ENCODE results near the gene SH2D5. TPM values are rescaled to one million over a fixed set of nuclear protein-coding genes. Genes with fewer than 3 reads are reported as not detected.

SH2D5 gene
- total RNA-seq, 1 experiment from 2014 or later = 10.4 TPM

DNA sequence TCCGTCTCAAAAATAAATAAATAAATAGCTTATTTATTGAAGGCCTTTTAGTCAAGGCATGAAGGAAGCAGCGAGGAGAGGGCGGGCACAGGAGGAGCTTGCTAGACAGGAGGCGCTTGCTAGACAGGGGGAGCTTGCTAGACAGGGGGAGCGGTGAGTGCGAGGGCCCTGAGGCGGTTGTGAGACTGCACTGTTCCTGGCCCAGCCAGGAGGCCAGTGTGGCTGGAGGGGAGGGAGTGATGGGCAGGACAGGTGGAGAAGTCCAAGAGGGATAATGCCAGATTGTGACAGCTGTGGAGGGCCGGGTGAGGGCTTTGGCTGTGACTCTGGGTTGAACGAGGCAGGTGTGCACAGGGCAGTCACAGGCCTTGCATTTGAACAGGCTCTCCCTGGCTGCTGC lies 32.9 kb downstream of the SH2D5 start:
- Histone ChIP-seq H3K9ac (ENCODE audit: low read length) (no peak overlapping the region), H4K20me1 (ENCODE audit: insufficient read depth) (no peaks in the 10 kb centered on the region), H3K9me2 (ENCODE audit: insufficient read depth) (no peaks in the 10 kb centered on the region), H3K4me1 (ENCODE audit: control insufficient read depth in 1 of 2, insufficient read depth in 2 of 2, low read length in 2 of 2) (peaks cover 25 to 39% of the 10 kb centered on the region in 2 experiments), H2AFZ (ENCODE audit: low read depth, low read length, poor library complexity, severe bottlenecking) (no peak overlapping the region), H3K4me2 (ENCODE audit: low read length) (no peak overlapping the region), H3K27me3 (ENCODE audit: insufficient read depth, low read length) (no peaks in the 10 kb centered on the region), H3K36me3 (ENCODE audit: control insufficient read depth in 1 of 2, insufficient read depth in 2 of 2, low read length in 2 of 2) (no peaks in the 10 kb centered on the region), H3K27ac (ENCODE audit: low read depth, low read length) (no peak overlapping the region), H3K4me3 (replicated peaks in 1 of 2; ENCODE audit: low read depth in 1 of 2, low read length in 2 of 2) (no peak overlapping the region), H3K9me3 (ENCODE audit: control insufficient read depth in 1 of 2, insufficient read depth in 1 of 2, low read depth in 1 of 2, low read length in 2 of 2) (no peaks in the 10 kb centered on the region), H3K79me2 (ENCODE audit: insufficient read depth, low read length) (no peaks in the 10 kb centered on the region)
- POLR2A ChIA-PET = no interaction called here
- DNase-seq (ENCODE audit: low read depth, low spot score) (no peak), ATAC-seq (no peak)
- no TSS peak for BruUV-seq (replicated peaks)
- no peak for TF ChIP-seq FOSL1 (IDR thresholded peaks at IDR 0.05; ENCODE audit: low read depth)
- TF ChIP-seq ELF1 (IDR thresholded peaks at IDR 0.05; ENCODE audit: borderline replicate concordance, low read depth) = no peak
- no peak for TF ChIP-seq CEBPB (IDR thresholded peaks at IDR 0.05; ENCODE audit: low read depth)
- TF ChIP-seq ZFX (IDR thresholded peaks at IDR 0.05) = no peak
- no peak for TF ChIP-seq SIN3A (IDR thresholded peaks at IDR 0.05; ENCODE audit: low read depth)
- TF ChIP-seq SRF (IDR thresholded peaks at IDR 0.05; ENCODE audit: low read depth) = no peak
- no peak for TF ChIP-seq POLR2A (IDR thresholded peaks at IDR 0.05; ENCODE audit: borderline replicate concordance, extremely low read depth, insufficient read depth, insufficient read length)
- TF ChIP-seq, protein P1, sequence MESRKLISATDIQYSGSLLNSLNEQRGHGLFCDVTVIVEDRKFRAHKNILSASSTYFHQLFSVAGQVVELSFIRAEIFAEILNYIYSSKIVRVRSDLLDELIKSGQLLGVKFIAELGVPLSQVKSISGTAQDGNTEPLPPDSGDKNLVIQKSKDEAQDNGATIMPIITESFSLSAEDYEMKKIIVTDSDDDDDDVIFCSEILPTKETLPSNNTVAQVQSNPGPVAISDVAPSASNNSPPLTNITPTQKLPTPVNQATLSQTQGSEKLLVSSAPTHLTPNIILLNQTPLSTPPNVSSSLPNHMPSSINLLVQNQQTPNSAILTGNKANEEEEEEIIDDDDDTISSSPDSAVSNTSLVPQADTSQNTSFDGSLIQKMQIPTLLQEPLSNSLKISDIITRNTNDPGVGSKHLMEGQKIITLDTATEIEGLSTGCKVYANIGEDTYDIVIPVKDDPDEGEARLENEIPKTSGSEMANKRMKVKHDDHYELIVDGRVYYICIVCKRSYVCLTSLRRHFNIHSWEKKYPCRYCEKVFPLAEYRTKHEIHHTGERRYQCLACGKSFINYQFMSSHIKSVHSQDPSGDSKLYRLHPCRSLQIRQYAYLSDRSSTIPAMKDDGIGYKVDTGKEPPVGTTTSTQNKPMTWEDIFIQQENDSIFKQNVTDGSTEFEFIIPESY (IDR thresholded peaks at IDR 0.05; ENCODE audit: extremely low read depth, insufficient replicate concordance, low read length) = no peak
- TF ChIP-seq SP1 (IDR thresholded peaks at IDR 0.05; ENCODE audit: low read depth) = no peak
- TF ChIP-seq, protein P2, sequence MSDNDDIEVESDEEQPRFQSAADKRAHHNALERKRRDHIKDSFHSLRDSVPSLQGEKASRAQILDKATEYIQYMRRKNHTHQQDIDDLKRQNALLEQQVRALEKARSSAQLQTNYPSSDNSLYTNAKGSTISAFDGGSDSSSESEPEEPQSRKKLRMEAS (IDR thresholded peaks at IDR 0.05) = no peak
- TF ChIP-seq EGR1 (IDR thresholded peaks at IDR 0.05; ENCODE audit: low read depth) = no peak
- RAD21 ChIA-PET (ENCODE audit: low non-redundant PET in 1 of 2, low total read pairs in 2 of 2, uncharacterized antibody in 2 of 2, unreplicated experiment in 2 of 2) = no interaction called here
- CTCF ChIA-PET = interaction anchor here (0.9 kb wide), 1 partner anchor 19 kb away, joined by 3 read pairs; no protein-coding TSS in a partner anchor
- intact Hi-C loops (cut with micrococcal nuclease) = no loop called here
